HepG2 (cell line): ENCODE results near the gene OSR1. TPM values are rescaled to one million over a fixed set of nuclear protein-coding genes. Genes with fewer than 3 reads are reported as not detected.

Source experiments
- ATF2 ChIP-seq: sonication (generic); formaldehyde crosslinking; IDR thresholded peaks from 2 replicates; pipeline ENCODE4 v1.4.0; 2020; ENCODE audit warnings: missing genetic modification reagents
- FOXA1 ChIP-seq, 2 experiments: fragments of 450-650 bp in 1 of 2; sonication (generic) in 1 of 2; formaldehyde crosslinking in 1 of 2; IDR thresholded peaks; 2 replicates each; pipeline versions ENCODE4 v1.4.0 to v1.6.1; 2016 to 2020; ENCODE audit warnings: missing genetic modification reagents in 1 of 2
- FOXA3 ChIP-seq: IDR thresholded peaks from 2 replicates; pipeline ENCODE4 v1.6.1; 2016; ENCODE audit warnings: missing genetic modification reagents, missing compliant biosample characterization
- FOXO4 ChIP-seq: sonication (generic); formaldehyde crosslinking; conservative IDR thresholded peaks from 2 replicates; pipeline ENCODE4 v1.8.1; 2023; ENCODE audit warnings: missing genetic modification reagents
- GLMP ChIP-seq: sonication (generic); formaldehyde crosslinking; IDR thresholded peaks from 2 replicates; pipeline ENCODE4 v1.9.0; 2021; ENCODE audit warnings: missing genetic modification reagents, mild to moderate bottlenecking, borderline replicate concordance
- GTF2F1 ChIP-seq: fragments of 150-350 bp; IDR thresholded peaks from 2 replicates; pipeline ENCODE4 v1.6.1; 2014; ENCODE audit warnings: low read length
- HNRNPL ChIP-seq: fragments of 200-400 bp; formaldehyde crosslinking; IDR thresholded peaks from 2 replicates; pipeline ENCODE4 v1.6.1; 2017; ENCODE audit warnings: mild to moderate bottlenecking, low read depth, low read length
- IKZF4 ChIP-seq: sonication (generic); formaldehyde crosslinking; IDR thresholded peaks from 2 replicates; pipeline ENCODE4 v1.5.1; 2020; ENCODE audit warnings: borderline replicate concordance, mild to moderate bottlenecking, low read depth, missing genetic modification reagents; ENCODE audit errors: not compliant biosample characterization
- KLF15 ChIP-seq: sonication (generic); formaldehyde crosslinking; IDR thresholded peaks from 2 replicates; pipeline ENCODE4 v1.8.1; 2023; ENCODE audit warnings: borderline replicate concordance, mild to moderate bottlenecking, inconsistent platforms, missing genetic modification reagents, mixed read lengths
- LRRFIP1 ChIP-seq: sonication (generic); formaldehyde crosslinking; conservative IDR thresholded peaks from 2 replicates; pipeline ENCODE4 v1.4.0; 2020; ENCODE audit warnings: missing genetic modification reagents
- MED8 ChIP-seq: sonication (generic); formaldehyde crosslinking; IDR thresholded peaks from 2 replicates; pipeline ENCODE4 v1.8.1; 2023; ENCODE audit warnings: mild to moderate bottlenecking, missing genetic modification reagents; ENCODE audit not compliant: insufficient replicate concordance
- MYNN ChIP-seq: sonication (generic); formaldehyde crosslinking; IDR thresholded peaks from 2 replicates; pipeline ENCODE4 v1.4.0; 2020; ENCODE audit warnings: mild to moderate bottlenecking, low read depth, missing genetic modification reagents
- TBL1XR1 ChIP-seq: fragments of 150-350 bp; IDR thresholded peaks from 2 replicates; pipeline ENCODE4 v1.6.1; 2014; ENCODE audit warnings: borderline replicate concordance, low read length; ENCODE audit not compliant: partially characterized antibody
- TMF1 ChIP-seq: sonication (generic); formaldehyde crosslinking; IDR thresholded peaks from 2 replicates; pipeline ENCODE4 v1.8.1; 2022; ENCODE audit warnings: low read depth, missing genetic modification reagents
- ZBTB33 ChIP-seq: sonication (generic); formaldehyde crosslinking; IDR thresholded peaks from 2 replicates; pipeline ENCODE4 v1.4.0; 2020; ENCODE audit warnings: missing genetic modification reagents
- ZFX ChIP-seq: sonication (generic); formaldehyde crosslinking; IDR thresholded peaks from 2 replicates; pipeline ENCODE4 v1.4.0; 2020; ENCODE audit warnings: mild to moderate bottlenecking, low read depth, missing genetic modification reagents, moderate library complexity
- ZNF253 ChIP-seq: sonication (generic); formaldehyde crosslinking; IDR thresholded peaks from 2 replicates; pipeline ENCODE4 v1.8.0; 2022; ENCODE audit warnings: mild to moderate bottlenecking, missing genetic modification reagents, borderline replicate concordance
- ZNF75D ChIP-seq: sonication (generic); formaldehyde crosslinking; IDR thresholded peaks from 2 replicates; pipeline ENCODE4 v1.8.1; 2023; ENCODE audit warnings: missing genetic modification reagents, mild to moderate bottlenecking, borderline replicate concordance
- ZNF850 ChIP-seq: sonication (generic); formaldehyde crosslinking; conservative IDR thresholded peaks from 2 replicates; pipeline ENCODE4 v1.9.0; 2021; ENCODE audit warnings: mild to moderate bottlenecking, missing genetic modification reagents
- ZSCAN30 ChIP-seq: sonication (generic); formaldehyde crosslinking; IDR thresholded peaks from 2 replicates; pipeline ENCODE4 v1.5.0; 2020; ENCODE audit warnings: mild to moderate bottlenecking, missing genetic modification reagents
- polyA plus RNA-seq, 8 experiments: library from polyadenylated mRNA; depleted of rRNA in 3 of 8; stranded (reverse) in 7 of 8; unstranded in 1 of 8; fragments of >200 nt; fragmentation: Illumina TruSeq in 4 of 8; extraction: Trizol in 4 of 8; gene quantifications; 2 replicates each; pipeline versions ENCODE4 v1.2.1 to v1.2.3, GENCODE V29; 2011 to 2016; ENCODE audit warnings: low read depth in 4 of 8, missing spikeins in 1 of 8, mixed read lengths in 1 of 8; ENCODE audit not compliant: insufficient read depth in 1 of 8
- total RNA-seq, 5 experiments: library from RNA; depleted of rRNA; stranded (reverse); fragments of >200 nt; fragmentation: Illumina TruSeq; extraction: Trizol; gene quantifications; 2 replicates each; pipeline ENCODE4 v1.2.3, GENCODE V29; 2016; ENCODE audit warnings: low read depth in 1 of 5

Gene OSR1
- total and polyA plus RNA-seq, 2 of the 13 experiments (the other 11 are each of a cell fraction or from before 2014, with no cell fraction given), result 0.63 to 1.1 TPM

- TF ChIP-seq ZNF850 (CRISPR knock-in tag) (no peak), ATF2 (no peak), FOXO4 (no peak), ZFX (CRISPR knock-in tag) (peak; percentile 49; the same call in 1 of the 2 replicates), FOXA1 (IDR thresholded peaks at IDR 0.05) (no peak), FOXA1 (CRISPR knock-in tag; IDR thresholded peaks at IDR 0.05) (no peak), ZBTB33 (CRISPR knock-in tag) (peak; percentile 95), LRRFIP1 (no peak), ZNF75D (CRISPR knock-in tag) (no peak), IKZF4 (CRISPR knock-in tag) (no peak), MED8 (CRISPR knock-in tag) (no peak), GLMP (CRISPR knock-in tag) (no peak), ZSCAN30 (CRISPR knock-in tag) (no peak), GTF2F1 (no peak), TBL1XR1 (no peak), FOXA3 (CRISPR knock-in tag) (no peak), HNRNPL (0 out of 2 replicates have a peak, but pooled peaks have one; percentile 71), ZNF253 (CRISPR knock-in tag) (no peak), MYNN (no peak), TMF1 (no peak), KLF15 (CRISPR knock-in tag) (no peak)
Measured at GRCh38 chr2:19349911-19350677, 8.3 kb downstream of the OSR1 start (continued).
